WERI-Rb-1 (cell line): ENCODE measurements around the gene ZNF33A.
"Not testable (repeated sequence)": the region's sequence is repeated elsewhere in the genome, so short reads cannot be mapped to it uniquely, and the experiment has no call there.

Experiments used
- DNase-seq: peaks from one replicate; pipeline ENCODE4 v3.0.0-alpha.2; 2020
- H3K27ac ChIP-seq: fragments of 250-450 bp; sonication (Bioruptor Pico); 2 replicates; pipeline ENCODE4 v1.5.1; 2020; ENCODE audit warnings: mild to moderate bottlenecking, moderate library complexity
- H3K27me3 ChIP-seq: fragments of 250-450 bp; sonication (Bioruptor Pico); 2 replicates; pipeline ENCODE4 v1.5.1; 2021; ENCODE audit warnings: mild to moderate bottlenecking, low read depth, moderate library complexity; ENCODE audit not compliant: insufficient read depth, severe bottlenecking
- H3K36me3 ChIP-seq: fragments of 250-450 bp; sonication (Bioruptor Pico); 2 replicates; pipeline ENCODE4 v1.5.1; 2020; ENCODE audit warnings: mild to moderate bottlenecking, moderate library complexity
- H3K4me3 ChIP-seq: 2 replicates; pipeline ENCODE4 v1.5.1; 2011; ENCODE audit warnings: low read depth, mild to moderate bottlenecking, control low read depth, low read length
- H3K9me3 ChIP-seq: fragments of 250-450 bp; sonication (Bioruptor Pico); 2 replicates; pipeline ENCODE4 v1.5.1; 2021; ENCODE audit warnings: mild to moderate bottlenecking, moderate library complexity; ENCODE audit not compliant: severe bottlenecking
- CTCF ChIP-seq: IDR thresholded peaks from 2 replicates; pipeline ENCODE4 v1.5.1; 2011; ENCODE audit warnings: low read depth, mild to moderate bottlenecking, control low read depth, inconsistent platforms, low read length

Gene ZNF33A

GRCh38 chr10:38054361-38054797, 43.9 kb downstream of the ZNF33A start:
- no peak for TF ChIP-seq CTCF
- Histone ChIP-seq H3K4me3 (no peak overlapping the region), H3K27me3 (no peaks in the 10 kb centered on the region), H3K27ac (no peak overlapping the region), H3K9me3 (peaks cover 3% of the 10 kb centered on the region), H3K36me3 (peaks cover 28% of the 10 kb centered on the region)
- no peak for DNase-seq

GRCh38 chr10:38055274-38055894, 44.9 kb downstream of the ZNF33A start:
- H3K9me3 ChIP-seq, H3K4me3 ChIP-seq, DNase-seq, H3K27ac ChIP-seq, H3K27me3 ChIP-seq: not testable (repeated sequence)
- H3K36me3 ChIP-seq = peaks cover 28% of the 10 kb centered on the region

- not testable (repeated sequence) for H3K27ac ChIP-seq, H3K36me3 ChIP-seq, H3K27me3 ChIP-seq, H3K9me3 ChIP-seq, H3K4me3 ChIP-seq, DNase-seq
Measured at GRCh38 chr10:38069663-38070062, 59.2 kb downstream of the ZNF33A start.

- no peak for DNase-seq
Measured at GRCh38 chr10:38070501-38070900, 60.0 kb downstream of the ZNF33A start.

GRCh38 chr10:38072552-38072951, 62.1 kb downstream of the ZNF33A start:
- TF ChIP-seq CTCF = no peak
- Histone ChIP-seq H3K4me3 (no peak overlapping the region), H3K27ac (no peak overlapping the region), H3K9me3 (peaks cover 7% of the 10 kb centered on the region), H3K36me3 (no peaks in the 10 kb centered on the region), H3K27me3 (no peaks in the 10 kb centered on the region)
- no peak for DNase-seq

More at GRCh38 chr10:38070501-38070900, 60.0 kb downstream of the ZNF33A start:
- Histone ChIP-seq H3K4me3 (no peak overlapping the region), H3K9me3 (no peaks in the 10 kb centered on the region), H3K36me3 (no peaks in the 10 kb centered on the region), H3K27ac (no peak overlapping the region), H3K27me3 (no peaks in the 10 kb centered on the region)
- TF ChIP-seq CTCF = no peak

GRCh38 chr10:38076687-38077086, 66.2 kb downstream of the ZNF33A start:
- TF ChIP-seq CTCF = no peak
- no peak overlapping the region for H3K27ac ChIP-seq
- H3K4me3 ChIP-seq = no peak overlapping the region
- H3K36me3 ChIP-seq = no peaks in the 10 kb centered on the region
- no peaks in the 10 kb centered on the region for H3K27me3 ChIP-seq
- DNase-seq = no peak
- H3K9me3 ChIP-seq = peaks cover 7% of the 10 kb centered on the region

GRCh38 chr10:38093318-38093717, 82.8 kb downstream of the ZNF33A start:
- peaks cover 27% of the 10 kb centered on the region for H3K36me3 ChIP-seq
- not testable (repeated sequence) for DNase-seq, H3K27me3 ChIP-seq, H3K4me3 ChIP-seq, H3K9me3 ChIP-seq, H3K27ac ChIP-seq
